IPS DF 4.7 (cell line): ENCODE data around the gene OR5K3.

Source experiments
- DNase-seq: peaks from one replicate; pipeline ENCODE4 v3.0.0-alpha.2; 2013; ENCODE audit warnings: low spot score; ENCODE audit errors: extremely low read depth

Gene OR5K3

DNA sequence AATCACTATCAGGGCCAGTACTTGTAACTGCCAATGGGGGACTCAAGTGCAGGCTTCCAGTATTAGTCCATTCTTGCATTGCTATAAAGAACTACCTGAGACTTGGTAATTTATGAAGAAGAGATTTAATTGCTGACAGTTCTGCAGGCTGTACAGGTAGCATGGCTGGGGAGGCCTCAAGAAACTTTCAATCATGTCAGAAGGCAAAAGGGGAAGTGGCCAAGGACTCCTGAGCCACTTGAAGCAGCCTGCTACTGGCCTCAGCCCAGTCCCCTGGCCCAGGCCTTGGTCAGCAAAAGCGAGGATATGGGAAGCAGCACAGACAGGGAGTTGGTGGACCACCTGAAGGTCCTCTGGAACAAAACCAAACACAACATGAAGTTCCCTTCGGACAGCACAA, 43.3 kb downstream of the OR5K3 start:
- no peak for DNase-seq

DNA sequence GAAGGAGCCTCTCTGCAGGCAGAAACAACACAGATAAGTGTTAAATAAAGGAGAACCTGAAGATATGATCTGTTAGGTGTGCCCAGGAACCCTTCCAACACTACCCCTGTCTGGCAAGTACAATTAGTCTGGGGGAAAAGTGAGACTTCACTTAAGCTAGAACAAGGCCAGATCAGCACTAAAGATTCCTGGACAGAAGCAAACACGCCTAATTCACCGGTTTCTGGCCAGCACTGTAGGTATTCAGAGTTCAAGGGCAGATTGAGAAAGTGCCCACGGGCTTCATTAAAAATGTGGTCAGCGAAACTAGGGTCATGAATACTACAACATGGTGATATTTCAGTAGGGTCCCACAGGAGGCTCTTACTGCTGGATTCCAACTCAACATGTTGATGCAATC, 43.9 kb downstream of the OR5K3 start:
- no peak for DNase-seq

DNA sequence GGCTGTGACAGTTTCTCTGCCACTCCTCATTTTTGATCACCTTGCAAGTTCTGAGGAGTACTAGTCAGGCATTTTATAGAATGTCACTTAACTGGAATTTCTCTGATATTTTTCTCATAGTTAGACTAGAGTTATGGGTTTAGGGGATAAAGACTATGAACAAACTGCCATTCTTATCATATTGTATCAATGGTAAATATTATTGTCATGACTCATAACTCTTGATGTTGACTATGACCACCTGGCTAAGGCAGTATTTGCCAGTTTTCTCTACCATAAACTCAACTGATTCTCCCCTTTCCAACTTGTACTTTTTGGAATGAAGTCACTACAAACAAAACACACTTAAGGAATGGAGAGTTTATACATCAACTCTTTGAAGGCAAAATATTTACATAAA, 49.8 kb downstream of the OR5K3 start:
- DNase-seq = no peak
